Esophagus (tissue), 2 donors: ENCODE measurements around the gene TGFBI. TPM values are rescaled to one million over a fixed set of nuclear protein-coding genes. Genes with fewer than 3 reads are reported as not detected.

Experiments used
- H3K27ac ChIP-seq, 2 donors: one replicate each; pipeline ENCODE4 v1.5.1; 2013; ENCODE audit warnings: low read depth in 2 of 2, mild to moderate bottlenecking in 2 of 2, inconsistent platforms in 1 of 2, low read length in 1 of 2, moderate library complexity in 1 of 2
- H3K27me3 ChIP-seq, 2 donors: one replicate each; pipeline ENCODE4 v1.6.1; 2013; ENCODE audit warnings: low read length in 2 of 2, control low read depth in 1 of 2, mild to moderate bottlenecking in 1 of 2; ENCODE audit not compliant: insufficient read depth in 2 of 2, control insufficient read depth in 1 of 2
- H3K36me3 ChIP-seq, 2 donors: one replicate each; pipeline ENCODE4 v1.6.1; 2013; ENCODE audit warnings: low read length in 1 of 2; ENCODE audit not compliant: control insufficient read depth in 2 of 2, insufficient read depth in 2 of 2
- H3K4me1 ChIP-seq, 2 donors: one replicate each; pipeline ENCODE4 v1.6.1; 2013; ENCODE audit warnings: low read length in 1 of 2; ENCODE audit not compliant: control insufficient read depth in 2 of 2, insufficient read depth in 2 of 2
- H3K4me3 ChIP-seq, 2 donors: one replicate each; pipeline ENCODE4 v1.5.1; 2013; ENCODE audit warnings: low read length in 2 of 2, mild to moderate bottlenecking in 2 of 2, low read depth in 1 of 2, moderate library complexity in 1 of 2
- H3K9me3 ChIP-seq, 2 donors: one replicate each; pipeline ENCODE4 v1.6.1; 2013; ENCODE audit warnings: mild to moderate bottlenecking in 2 of 2, low read depth in 1 of 2, low read length in 1 of 2, moderate library complexity in 1 of 2; ENCODE audit not compliant: control insufficient read depth in 2 of 2, insufficient read depth in 1 of 2
- WGBS, 2 donors: extraction: QIAGEN DNeasy Blood & Tissue Kit; methylation state at CpG; one replicate each; pipeline ENCODE4 v1.1.7; 2013; 5-methylcytosine and 5-hydroxymethylcytosine counted together
- polyA plus RNA-seq, 2 donors: library from polyadenylated mRNA; stranded (reverse); fragments of 200-250 nt; gene quantifications; one replicate each; pipeline ENCODE4 v1.2.3, GENCODE V29; 2013
- donor health status: healthy with polysubstance abuse.
- donor health status: Bipolar disorder and iron deficiency.

The TGFBI gene
- polyA plus RNA-seq, 2 donors, result 13.9 to 14.0 TPM

DNA sequence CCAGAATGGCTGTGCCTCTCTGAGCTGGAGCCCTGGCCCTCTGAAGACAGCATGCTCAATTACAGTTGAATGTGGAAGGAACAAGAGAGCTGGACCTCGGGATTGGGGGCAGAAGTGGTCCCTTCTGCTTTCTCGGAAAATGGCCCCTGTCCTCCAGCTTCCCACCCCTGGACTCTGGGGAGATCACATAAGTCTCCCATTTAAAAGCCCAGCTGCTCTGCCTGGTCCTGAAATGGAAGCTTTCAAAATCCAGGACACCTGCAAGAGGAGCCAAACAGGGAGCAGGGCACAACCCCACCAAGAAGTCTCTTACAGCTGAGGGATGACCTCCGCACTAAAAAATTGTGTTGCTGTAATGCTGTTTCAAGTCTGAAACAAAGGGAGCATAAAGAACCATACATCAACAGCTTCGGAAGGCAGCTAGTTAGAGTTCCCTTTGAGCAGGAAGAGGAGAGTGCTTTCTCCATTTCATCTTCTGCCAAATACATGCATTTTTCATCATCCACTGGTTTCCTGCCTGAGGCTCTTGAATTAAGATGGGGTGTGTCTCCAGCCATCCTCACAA, 48.2 kb downstream of the TGFBI start:
- Histone ChIP-seq H3K27me3 (no peaks in the 10 kb centered on the region), H3K4me3 (no peak overlapping the region), H3K36me3 (no peaks in the 10 kb centered on the region), H3K27ac (no peak overlapping the region), H3K4me1 (no peaks in the 10 kb centered on the region), H3K9me3 (no peaks in the 10 kb centered on the region)
- WGBS, 2 donors, result 77 to 80% methylated on average over 4 of the region's 4 CpGs

- no peaks in the 10 kb centered on the region for H3K36me3 ChIP-seq
- H3K27me3 ChIP-seq, result no peaks in the 10 kb centered on the region
- H3K4me3 ChIP-seq, result peak overlapping the region in 1 of 2 donors; percentile 49
- no peaks in the 10 kb centered on the region for H3K9me3 ChIP-seq
- 51 to 79% methylated on average over 24 to 25 of the region's 25 CpGs for WGBS, 2 donors
- no peaks in the 10 kb centered on the region for H3K4me1 ChIP-seq
- no peak overlapping the region for H3K27ac ChIP-seq
Observed at GRCh38 chr5:136079195-136079985, 50.6 kb downstream of the TGFBI start.

DNA sequence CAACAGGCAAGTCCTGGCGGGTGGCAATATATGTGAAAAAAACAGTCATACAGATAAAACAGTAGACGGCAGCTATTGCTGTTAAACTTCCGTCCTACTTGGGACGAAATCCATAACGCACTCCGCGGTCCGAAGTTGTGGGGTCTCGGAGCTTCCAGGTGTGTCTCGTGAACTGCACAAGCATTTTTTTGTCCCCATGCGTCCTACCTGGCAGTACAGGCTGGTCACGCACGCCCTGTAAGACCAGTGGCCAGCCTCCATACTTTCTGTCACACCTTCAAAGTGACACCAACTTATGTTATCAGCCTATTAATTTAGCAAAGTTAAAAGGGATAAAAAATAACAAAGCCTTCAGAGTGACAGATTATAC, 51.3 kb downstream of the TGFBI start:
- Histone ChIP-seq H3K27ac (peak overlapping the region in 1 of 2 donors; percentile 68), H3K27me3 (no peaks in the 10 kb centered on the region), H3K36me3 (no peaks in the 10 kb centered on the region), H3K9me3 (no peaks in the 10 kb centered on the region), H3K4me1 (no peaks in the 10 kb centered on the region), H3K4me3 (peak overlapping the region; percentile 7 to 49)
- 22 to 56% methylated on average over 13 of the region's 13 CpGs for WGBS, 2 donors

- no peaks in the 10 kb centered on the region for H3K4me1 ChIP-seq
- no peaks in the 10 kb centered on the region for H3K36me3 ChIP-seq
- no peaks in the 10 kb centered on the region for H3K9me3 ChIP-seq
- H3K27ac ChIP-seq, result peak overlapping the region in 1 of 2 donors; percentile 85
- H3K4me3 ChIP-seq, result peak overlapping the region in 1 of 2 donors; percentile 55
- no peaks in the 10 kb centered on the region for H3K27me3 ChIP-seq
- WGBS, 2 donors, result 26 to 55% methylated on average over 34 of the region's 34 CpGs
Observed at GRCh38 chr5:136080483-136081216, 51.9 kb downstream of the TGFBI start.

DNA sequence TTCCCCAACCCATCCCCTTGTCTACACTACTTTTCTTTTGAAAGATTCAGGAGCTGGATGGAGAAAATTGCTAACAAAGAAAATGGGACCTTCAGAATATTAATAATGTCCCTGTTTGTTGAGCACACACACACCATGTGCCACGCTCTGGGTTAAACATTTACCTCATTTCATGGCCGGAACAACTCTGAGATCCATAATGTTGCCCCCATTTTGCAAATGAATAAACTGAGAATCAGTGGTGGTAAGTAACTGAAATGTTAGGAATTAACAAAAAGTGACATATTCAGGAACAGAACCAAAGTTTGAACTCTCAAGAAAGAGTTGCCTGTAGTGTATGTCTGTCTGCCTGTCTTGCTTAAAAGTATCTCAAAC, 52.4 kb downstream of the TGFBI start:
- H3K4me1 ChIP-seq, result no peaks in the 10 kb centered on the region
- H3K36me3 ChIP-seq, result no peaks in the 10 kb centered on the region
- H3K27ac ChIP-seq, result no peak overlapping the region
- no peaks in the 10 kb centered on the region for H3K9me3 ChIP-seq
- H3K27me3 ChIP-seq, result no peaks in the 10 kb centered on the region
- H3K4me3 ChIP-seq, result no peak overlapping the region
- WGBS, 2 donors, result 72 to 93% methylated on average over 2 of the region's 2 CpGs

DNA sequence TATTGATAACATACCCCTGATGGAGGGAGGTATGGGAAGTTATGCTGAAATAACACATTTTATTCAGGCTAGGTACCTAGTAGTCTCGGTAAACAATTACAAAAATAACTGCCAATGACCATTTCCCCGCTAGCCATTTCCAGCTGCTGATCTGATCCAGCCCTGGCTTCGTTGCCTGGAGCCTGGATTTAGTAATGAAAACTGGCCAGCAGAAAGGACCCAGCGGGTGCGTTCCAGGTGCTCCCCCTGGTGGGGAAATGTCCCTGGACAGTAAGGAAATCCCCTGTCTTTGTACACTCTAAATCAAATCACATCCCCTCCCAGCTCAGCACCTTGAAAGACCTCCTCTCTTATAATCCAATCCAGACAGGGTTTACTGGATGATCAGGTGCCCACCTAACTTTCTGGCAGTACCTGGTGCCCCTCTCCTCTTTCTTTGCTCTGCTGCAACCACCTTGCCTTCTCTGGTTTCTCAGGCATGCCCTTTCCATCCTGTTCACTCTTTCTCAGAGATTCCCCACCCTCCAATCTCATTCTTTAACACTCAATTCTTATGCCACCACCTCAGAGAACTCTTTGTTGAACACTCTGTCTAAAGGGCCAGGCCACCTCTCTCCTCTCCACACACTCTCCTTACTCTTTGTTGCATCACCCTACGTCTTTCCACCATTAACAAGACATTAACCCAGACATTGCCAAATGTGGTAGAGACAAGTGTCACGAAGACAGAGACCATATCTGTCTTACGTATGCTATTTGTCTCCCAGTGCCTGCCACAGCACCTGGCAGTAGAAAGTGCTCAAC, 53.8 kb downstream of the TGFBI start:
- Histone ChIP-seq H3K27me3 (no peaks in the 10 kb centered on the region), H3K4me1 (no peaks in the 10 kb centered on the region), H3K36me3 (no peaks in the 10 kb centered on the region), H3K27ac (no peak overlapping the region), H3K9me3 (no peaks in the 10 kb centered on the region), H3K4me3 (no peak overlapping the region)
- WGBS, 2 donors, result 29 to 30% methylated on average over 8 of the region's 8 CpGs

- Histone ChIP-seq H3K4me3 (no peak overlapping the region), H3K27me3 (no peaks in the 10 kb centered on the region), H3K36me3 (no peaks in the 10 kb centered on the region), H3K27ac (no peak overlapping the region), H3K9me3 (no peaks in the 10 kb centered on the region), H3K4me1 (peaks cover 5% of the 10 kb centered on the region in 2 donors)
- 78 to 80% methylated on average over 1 of the region's 1 CpG for WGBS, 2 donors
Observed at GRCh38 chr5:136084698-136085097, 55.9 kb downstream of the TGFBI start.

DNA sequence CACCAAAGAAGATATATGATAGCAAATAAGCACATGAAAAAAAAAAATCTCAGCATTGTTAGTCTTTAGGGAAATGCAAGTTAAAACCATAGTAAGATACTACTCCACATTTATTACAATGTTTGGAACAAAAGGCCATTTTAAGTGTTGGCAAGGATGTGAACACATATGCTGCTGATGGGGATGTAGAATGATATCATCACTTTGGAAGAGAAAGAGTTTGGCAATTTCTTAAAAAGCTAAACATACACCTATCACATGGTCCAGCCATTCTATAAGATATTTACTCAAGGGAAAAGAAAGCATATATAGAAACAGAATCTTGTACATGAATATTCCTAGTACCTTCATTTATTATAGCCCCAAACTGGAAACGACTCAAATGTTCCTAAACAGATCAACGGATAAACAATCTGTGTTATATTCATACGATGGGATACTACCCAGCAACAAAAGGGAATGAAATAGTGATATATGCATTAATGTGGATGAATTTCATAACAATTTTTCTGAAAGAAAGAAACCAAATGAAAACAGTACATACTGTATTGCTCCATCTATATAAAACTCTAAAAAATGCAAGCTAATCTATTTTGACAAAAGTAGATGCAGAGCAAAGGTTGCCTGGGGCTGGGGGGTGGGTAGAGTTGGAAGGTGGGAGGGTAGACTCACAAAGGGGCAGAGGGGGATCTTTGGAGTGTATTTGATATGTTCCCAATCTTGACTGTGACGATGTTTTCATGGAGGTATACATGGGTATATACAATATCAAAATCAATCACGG, 58.2 kb downstream of the TGFBI start:
- 74 to 79% methylated on average over 5 of the region's 5 CpGs for WGBS, 2 donors
- Histone ChIP-seq H3K4me3 (no peak overlapping the region), H3K9me3 (no peaks in the 10 kb centered on the region), H3K27ac (no peak overlapping the region), H3K36me3 (no peaks in the 10 kb centered on the region), H3K27me3 (no peaks in the 10 kb centered on the region), H3K4me1 (peaks cover 5% of the 10 kb centered on the region in 2 donors)
